ENCODE results near the gene GOLGA6C.
"Not testable (repeated sequence)": the region's sequence is repeated elsewhere in the genome, so short reads cannot be mapped to it uniquely, and the experiment has no call there.

The GOLGA6C gene

DNA sequence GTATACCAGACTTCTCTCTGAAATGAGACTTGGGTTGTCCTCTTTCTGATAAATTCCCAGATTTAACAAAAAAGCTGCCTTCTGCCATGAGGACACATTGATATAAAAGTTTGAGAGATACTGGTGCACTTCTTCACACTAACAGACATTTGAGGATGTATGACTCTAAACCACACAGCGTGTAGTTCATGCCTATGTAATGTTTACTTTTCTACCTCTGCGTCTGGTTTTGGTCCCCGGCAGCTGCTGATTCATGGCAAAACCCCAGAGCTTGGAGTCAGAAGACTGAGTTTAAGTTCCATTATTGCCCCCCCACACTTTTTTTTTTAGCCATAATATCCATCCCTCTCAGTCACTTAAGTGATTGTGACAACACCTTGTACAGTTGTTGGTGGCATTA, 1.7 kb downstream of the GOLGA6C start:
- H3K23ac ChIP-seq (ENCODE audit: low read depth, low read length, poor library complexity); H2AFZ ChIP-seq (ENCODE audit: low read length); H3K18ac ChIP-seq (ENCODE audit: low read length); H3K4me1 ChIP-seq (ENCODE audit: control insufficient read depth in 2 of 2, insufficient read depth in 1 of 2, low read depth in 1 of 2, low read length in 2 of 2); H3K9ac ChIP-seq (ENCODE audit: low read depth, low read length, poor library complexity); H2AK5ac ChIP-seq (ENCODE audit: low read depth, low read length); H3K4me2 ChIP-seq (ENCODE audit: insufficient read depth, low read length, poor library complexity, severe bottlenecking); H3K27me3 ChIP-seq (ENCODE audit: control insufficient read depth in 3 of 3, insufficient read depth in 3 of 3, low read depth in 1 of 3, low read length in 3 of 3); DNase-seq (ENCODE audit: low spot score); H2BK120ac ChIP-seq (ENCODE audit: low read depth, low read length); H2BK15ac ChIP-seq (ENCODE audit: low read length); H3K27ac ChIP-seq (replicated peaks; ENCODE audit: low read length); H3K36me3 ChIP-seq (replicated peaks in 1 of 2; ENCODE audit: control insufficient read depth in 2 of 2, insufficient read depth in 2 of 2, low read length in 2 of 2); H2BK5ac ChIP-seq (ENCODE audit: low read length); H3K79me1 ChIP-seq (ENCODE audit: low read depth, low read length); H3K14ac ChIP-seq (ENCODE audit: low read length); H3K4me3 ChIP-seq (ENCODE audit: low read length in 2 of 2); H4K91ac ChIP-seq (ENCODE audit: low read depth, low read length, poor library complexity); H4K8ac ChIP-seq (ENCODE audit: low read depth, low read length); H3K9me3 ChIP-seq (replicated peaks in 1 of 2; ENCODE audit: control insufficient read depth in 2 of 2, insufficient read depth in 1 of 2, low read depth in 1 of 2, low read length in 2 of 2); H2BK12ac ChIP-seq (ENCODE audit: low read length); H3K4ac ChIP-seq (ENCODE audit: low read length): not testable (repeated sequence)
- no CpG with 5 or more reads among the region's 3 CpGs for WGBS, 2 donors (ENCODE audit: extremely low coverage in 2 of 2, insufficient read length in 2 of 2, insufficient replicate concordance in 1 of 2)

DNA sequence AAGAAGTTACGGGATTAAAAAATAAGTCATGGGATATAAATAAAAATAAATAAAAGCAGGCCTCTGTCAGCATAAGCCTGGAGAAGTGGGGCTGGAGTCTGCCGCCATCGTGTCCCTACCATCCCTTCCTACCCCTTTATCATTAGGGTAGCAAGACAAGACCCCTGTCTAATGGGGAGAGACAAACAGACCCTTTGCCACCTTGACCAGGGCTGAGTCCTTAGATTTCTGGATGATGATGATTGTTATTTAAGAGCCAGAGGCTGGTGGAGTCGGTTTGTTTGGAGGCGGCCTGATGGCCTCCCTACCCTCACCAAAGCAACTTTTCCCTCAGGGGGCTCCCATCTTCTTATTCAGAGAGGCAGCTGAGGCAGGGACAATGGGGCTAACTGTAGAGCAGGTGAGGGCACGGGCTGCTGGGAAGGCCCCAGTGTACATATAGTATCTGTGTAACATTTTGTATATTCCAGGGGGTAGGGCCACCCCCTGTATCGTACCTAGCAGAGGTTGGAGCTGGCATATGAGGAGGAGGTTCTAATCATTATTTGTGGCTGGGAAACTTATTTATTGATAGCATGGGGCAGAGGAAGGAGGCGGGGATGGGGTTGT, 15.7 kb downstream of the GOLGA6C start:
- not testable (repeated sequence) for H3K4me3 ChIP-seq (ENCODE audit: low read length in 2 of 2); H3K27me3 ChIP-seq (ENCODE audit: control insufficient read depth in 3 of 3, insufficient read depth in 3 of 3, low read depth in 1 of 3, low read length in 3 of 3); H3K9me3 ChIP-seq (replicated peaks in 1 of 2; ENCODE audit: control insufficient read depth in 2 of 2, insufficient read depth in 1 of 2, low read depth in 1 of 2, low read length in 2 of 2); H3K9ac ChIP-seq (ENCODE audit: low read depth, low read length, poor library complexity); H3K4me2 ChIP-seq (ENCODE audit: insufficient read depth, low read length, poor library complexity, severe bottlenecking); H3K4me1 ChIP-seq (ENCODE audit: control insufficient read depth in 2 of 2, insufficient read depth in 1 of 2, low read depth in 1 of 2, low read length in 2 of 2); H2AFZ ChIP-seq (ENCODE audit: low read length); H3K27ac ChIP-seq (replicated peaks; ENCODE audit: low read length); H3K14ac ChIP-seq (ENCODE audit: low read length); H2BK120ac ChIP-seq (ENCODE audit: low read depth, low read length); H3K79me1 ChIP-seq (ENCODE audit: low read depth, low read length); DNase-seq (ENCODE audit: low spot score); H3K23ac ChIP-seq (ENCODE audit: low read depth, low read length, poor library complexity); H3K4ac ChIP-seq (ENCODE audit: low read length); H4K91ac ChIP-seq (ENCODE audit: low read depth, low read length, poor library complexity); H2BK5ac ChIP-seq (ENCODE audit: low read length); H3K36me3 ChIP-seq (replicated peaks in 1 of 2; ENCODE audit: control insufficient read depth in 2 of 2, insufficient read depth in 2 of 2, low read length in 2 of 2); H4K8ac ChIP-seq (ENCODE audit: low read depth, low read length); H2BK12ac ChIP-seq (ENCODE audit: low read length); H2AK5ac ChIP-seq (ENCODE audit: low read depth, low read length); H3K18ac ChIP-seq (ENCODE audit: low read length); H2BK15ac ChIP-seq (ENCODE audit: low read length)
- WGBS, 2 donors (ENCODE audit: extremely low coverage in 2 of 2, insufficient read length in 2 of 2, insufficient replicate concordance in 1 of 2), result no CpG with 5 or more reads among the region's 8 CpGs

DNA sequence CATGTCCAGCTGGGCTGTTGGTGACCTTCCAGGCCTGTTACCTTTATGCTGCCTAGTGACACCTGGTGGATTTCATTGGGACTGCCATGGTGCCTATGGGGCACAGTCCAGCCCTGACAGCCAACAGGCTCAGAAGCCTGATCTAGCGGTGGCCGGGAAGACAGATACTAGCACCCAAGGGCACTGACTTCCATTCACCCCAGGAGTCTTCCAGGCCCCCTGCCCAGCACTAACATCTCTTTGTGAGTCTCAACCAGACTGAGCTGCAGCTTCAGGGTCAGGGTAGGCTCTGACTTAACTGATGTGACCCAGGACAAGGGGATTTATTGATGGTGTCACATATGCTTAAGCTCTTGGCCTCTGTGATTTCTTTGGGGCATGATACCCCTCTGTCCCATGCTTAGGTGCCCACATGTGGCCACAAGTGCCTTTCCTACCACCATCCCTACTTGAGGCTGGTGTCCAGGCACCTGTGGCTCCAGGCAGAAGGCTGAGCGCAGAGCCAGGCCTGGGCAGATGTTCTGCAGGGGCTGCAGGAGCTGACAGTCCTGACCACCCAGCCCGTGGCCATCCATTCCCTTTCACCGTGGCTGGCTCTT, 16.5 kb downstream of the GOLGA6C start:
- H2AK5ac ChIP-seq (ENCODE audit: low read depth, low read length), result not testable (repeated sequence)

DNA sequence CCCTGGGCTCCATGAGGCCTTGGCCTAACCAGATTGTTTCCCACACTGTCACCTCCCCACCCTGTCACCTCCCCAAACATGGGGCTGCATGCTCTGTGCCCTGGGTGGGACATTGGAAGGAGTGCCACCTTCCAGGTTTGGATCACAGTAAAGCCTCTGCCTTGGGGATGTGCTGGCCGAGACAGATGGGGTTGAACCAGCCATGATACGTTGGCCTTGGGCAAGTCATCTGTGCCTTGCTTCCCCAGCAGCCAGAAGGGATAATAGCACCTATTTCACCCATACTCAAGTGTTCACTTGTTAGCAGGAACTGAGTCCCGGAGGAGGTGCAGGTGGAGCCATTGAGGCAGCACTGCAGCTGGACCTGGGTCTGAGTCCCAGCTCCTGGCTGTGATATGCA, 17.5 kb downstream of the GOLGA6C start:
- not testable (repeated sequence) for H3K79me1 ChIP-seq (ENCODE audit: low read depth, low read length); H2BK15ac ChIP-seq (ENCODE audit: low read length); H3K36me3 ChIP-seq (replicated peaks in 1 of 2; ENCODE audit: control insufficient read depth in 2 of 2, insufficient read depth in 2 of 2, low read length in 2 of 2); H2BK120ac ChIP-seq (ENCODE audit: low read depth, low read length); H3K9ac ChIP-seq (ENCODE audit: low read depth, low read length, poor library complexity); H3K4me2 ChIP-seq (ENCODE audit: insufficient read depth, low read length, poor library complexity, severe bottlenecking); H3K9me3 ChIP-seq (replicated peaks in 1 of 2; ENCODE audit: control insufficient read depth in 2 of 2, insufficient read depth in 1 of 2, low read depth in 1 of 2, low read length in 2 of 2); H3K27me3 ChIP-seq (ENCODE audit: control insufficient read depth in 3 of 3, insufficient read depth in 3 of 3, low read depth in 1 of 3, low read length in 3 of 3); H3K27ac ChIP-seq (replicated peaks; ENCODE audit: low read length); H3K4me1 ChIP-seq (ENCODE audit: control insufficient read depth in 2 of 2, insufficient read depth in 1 of 2, low read depth in 1 of 2, low read length in 2 of 2); H3K14ac ChIP-seq (ENCODE audit: low read length); H4K8ac ChIP-seq (ENCODE audit: low read depth, low read length); H2AFZ ChIP-seq (ENCODE audit: low read length); H4K91ac ChIP-seq (ENCODE audit: low read depth, low read length, poor library complexity); H2BK5ac ChIP-seq (ENCODE audit: low read length); H3K4ac ChIP-seq (ENCODE audit: low read length); DNase-seq (ENCODE audit: low spot score); H3K23ac ChIP-seq (ENCODE audit: low read depth, low read length, poor library complexity)
- H3K4me3 ChIP-seq (ENCODE audit: low read length in 2 of 2), result peak overlapping the region in 1 of 2 donors; percentile 20
- no CpG with 5 or more reads among the region's 3 CpGs for WGBS, 2 donors (ENCODE audit: extremely low coverage in 2 of 2, insufficient read length in 2 of 2, insufficient replicate concordance in 1 of 2)
- peak overlapping the region; percentile 75 for H2BK12ac ChIP-seq (ENCODE audit: low read length)
- peak overlapping the region; percentile 59 for H2AK5ac ChIP-seq (ENCODE audit: low read depth, low read length)
- peak overlapping the region; percentile 27 for H3K18ac ChIP-seq (ENCODE audit: low read length)

More for the DNA sequence above, 16.5 kb downstream of the GOLGA6C start:
- not testable (repeated sequence) for H2BK120ac ChIP-seq (ENCODE audit: low read depth, low read length); H2BK5ac ChIP-seq (ENCODE audit: low read length); H3K27ac ChIP-seq (replicated peaks; ENCODE audit: low read length); H3K9ac ChIP-seq (ENCODE audit: low read depth, low read length, poor library complexity); H3K27me3 ChIP-seq (ENCODE audit: control insufficient read depth in 3 of 3, insufficient read depth in 3 of 3, low read depth in 1 of 3, low read length in 3 of 3); H3K14ac ChIP-seq (ENCODE audit: low read length); H3K36me3 ChIP-seq (replicated peaks in 1 of 2; ENCODE audit: control insufficient read depth in 2 of 2, insufficient read depth in 2 of 2, low read length in 2 of 2); H3K4me2 ChIP-seq (ENCODE audit: insufficient read depth, low read length, poor library complexity, severe bottlenecking); H3K4me1 ChIP-seq (ENCODE audit: control insufficient read depth in 2 of 2, insufficient read depth in 1 of 2, low read depth in 1 of 2, low read length in 2 of 2); H3K23ac ChIP-seq (ENCODE audit: low read depth, low read length, poor library complexity); H4K91ac ChIP-seq (ENCODE audit: low read depth, low read length, poor library complexity); H3K4ac ChIP-seq (ENCODE audit: low read length); H2BK12ac ChIP-seq (ENCODE audit: low read length); H2AFZ ChIP-seq (ENCODE audit: low read length); H3K18ac ChIP-seq (ENCODE audit: low read length); H4K8ac ChIP-seq (ENCODE audit: low read depth, low read length); DNase-seq (ENCODE audit: low spot score); H3K9me3 ChIP-seq (replicated peaks in 1 of 2; ENCODE audit: control insufficient read depth in 2 of 2, insufficient read depth in 1 of 2, low read depth in 1 of 2, low read length in 2 of 2); H3K79me1 ChIP-seq (ENCODE audit: low read depth, low read length); H2BK15ac ChIP-seq (ENCODE audit: low read length); H3K4me3 ChIP-seq (ENCODE audit: low read length in 2 of 2)
- WGBS, 2 donors (ENCODE audit: extremely low coverage in 2 of 2, insufficient read length in 2 of 2, insufficient replicate concordance in 1 of 2), result no CpG with 5 or more reads among the region's 5 CpGs
